ENCODE measurements around the gene PTDSS2. TPM values are rescaled to one million over a fixed set of nuclear protein-coding genes. Genes with fewer than 3 reads are reported as not detected.

The PTDSS2 gene
- total and polyA plus RNA-seq, 10 of the 15 experiments (the other 5 are each of a cell fraction or from before 2014, with no cell fraction given), result 0.39 to 21.1 (median 10.8) TPM

DNA sequence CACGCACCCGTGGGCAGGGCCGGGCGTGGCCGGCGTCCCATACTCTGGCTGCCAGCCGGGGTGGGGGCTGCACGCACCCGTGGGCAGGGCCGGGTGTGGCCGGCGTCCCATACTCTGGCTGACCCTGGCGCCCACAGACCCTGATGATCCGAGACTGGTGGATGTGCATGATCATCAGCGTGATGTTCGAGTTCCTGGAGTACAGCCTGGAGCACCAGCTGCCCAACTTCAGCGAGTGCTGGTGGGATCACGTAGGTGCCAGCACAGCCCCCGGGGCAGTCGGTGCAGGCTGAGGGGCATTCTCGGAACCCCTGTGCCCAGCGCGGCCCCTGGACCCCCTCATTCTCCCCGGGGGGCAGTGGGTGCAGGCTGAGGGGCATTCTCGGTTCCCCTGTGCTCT lies 38.0 kb downstream of the PTDSS2 start:
- Histone ChIP-seq H3K36me3 (ENCODE audit: control insufficient read depth in 2 of 2, insufficient read depth in 2 of 2, low read length in 1 of 2) (peaks cover 0 to 5% of the 10 kb centered on the region in 2 experiments; a peak in 2 of 4 replicates), H3K9ac (ENCODE audit: control insufficient read depth, insufficient read depth, low read length) (no peak overlapping the region), H3K4me3 (no peak overlapping the region), H3K4me2 (ENCODE audit: control insufficient read depth, insufficient read depth) (no peak overlapping the region), H2AFZ (ENCODE audit: control insufficient read depth, low read depth, low read length) (no peak overlapping the region), H3K79me2 (ENCODE audit: control insufficient read depth, insufficient read depth, low read length) (no peaks in the 10 kb centered on the region), H3K27ac (ENCODE audit: control insufficient read depth, insufficient read depth) (no peak overlapping the region), H4K20me1 (ENCODE audit: control insufficient read depth, insufficient read depth) (no peaks in the 10 kb centered on the region), H3K27me3 (replicated peaks in 1 of 2; ENCODE audit: control insufficient read depth in 2 of 2, insufficient read depth in 2 of 2, low read length in 1 of 2) (no peaks in the 10 kb centered on the region), H3K9me3 (replicated peaks; ENCODE audit: control insufficient read depth, insufficient read depth, low read length) (no peaks in the 10 kb centered on the region; the same call in 2 of the 3 replicates), H3K4me1 (ENCODE audit: control insufficient read depth, insufficient read depth, low read length) (no peaks in the 10 kb centered on the region)
- RAD21 ChIA-PET (ENCODE audit: unreplicated experiment), result no interaction called here
- SMC1A ChIA-PET (ENCODE audit: uncharacterized antibody, unreplicated experiment), result no interaction called here
- TF ChIP-seq SPI1 (IDR thresholded peaks at IDR 0.05; ENCODE audit: borderline replicate concordance, insufficient read depth, low read depth, low read length) (no peak), MEF2A (IDR thresholded peaks at IDR 0.05; ENCODE audit: insufficient read depth, low read depth, low read length) (no peak), FOXK2 (IDR thresholded peaks at IDR 0.05) (no peak), JUNB (IDR thresholded peaks at IDR 0.05) (no peak), NRF1 (conservative IDR thresholded peaks at IDR 0.05; ENCODE audit: low read depth, low read length) (no peak), DPF2 (IDR thresholded peaks at IDR 0.05) (no peak), SMAD1 (IDR thresholded peaks at IDR 0.05; ENCODE audit: low read depth, partially characterized antibody) (no peak), EZH2 (IDR thresholded peaks at IDR 0.05; ENCODE audit: borderline replicate concordance, control insufficient read depth, low read depth, low read length) (no peak), SMC3 (IDR thresholded peaks at IDR 0.05; ENCODE audit: borderline replicate concordance, low read length) (no peak), BCL11A (IDR thresholded peaks at IDR 0.05; ENCODE audit: low read depth, low read length) (no peak), CREB1 (IDR thresholded peaks at IDR 0.05; ENCODE audit: low read depth) (no peak)
- TF ChIP-seq, protein P1, sequence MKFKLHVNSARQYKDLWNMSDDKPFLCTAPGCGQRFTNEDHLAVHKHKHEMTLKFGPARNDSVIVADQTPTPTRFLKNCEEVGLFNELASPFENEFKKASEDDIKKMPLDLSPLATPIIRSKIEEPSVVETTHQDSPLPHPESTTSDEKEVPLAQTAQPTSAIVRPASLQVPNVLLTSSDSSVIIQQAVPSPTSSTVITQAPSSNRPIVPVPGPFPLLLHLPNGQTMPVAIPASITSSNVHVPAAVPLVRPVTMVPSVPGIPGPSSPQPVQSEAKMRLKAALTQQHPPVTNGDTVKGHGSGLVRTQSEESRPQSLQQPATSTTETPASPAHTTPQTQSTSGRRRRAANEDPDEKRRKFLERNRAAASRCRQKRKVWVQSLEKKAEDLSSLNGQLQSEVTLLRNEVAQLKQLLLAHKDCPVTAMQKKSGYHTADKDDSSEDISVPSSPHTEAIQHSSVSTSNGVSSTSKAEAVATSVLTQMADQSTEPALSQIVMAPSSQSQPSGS (IDR thresholded peaks at IDR 0.05; ENCODE audit: low read length), result no peak
- intact Hi-C loops (cut with micrococcal nuclease; ENCODE audit: unreplicated experiment), result no loop called here
- CTCF ChIA-PET, result no interaction called here
- no peak for FAIRE-seq
- no peak for DNase-seq (ENCODE audit: low read depth, low spot score)
- ATAC-seq, result no peak
- in situ Hi-C loops (cut with MboI), result no loop called here
- POLR2A ChIA-PET, result no interaction called here
- WGBS (ENCODE audit: insufficient coverage, insufficient replicate concordance, low lambda C conversion rate, missing lambda C conversion rate), result 94% methylated on average over 25 of the region's 25 CpGs
- no TSS peak for BruUV-seq (replicated peaks)

All from GM12878 (cell line).